ENCODE data around the gene GPR137C.

Gene GPR137C

GRCh38 chr14:52686176-52686575 is 133.5 kb downstream of the GPR137C start:
- DNase-seq = peak; percentile 67
